Neuronal stem cell (in vitro differentiated cells): ENCODE results near the gene AUH.

ENCODE experiments used
- DNase-seq: peaks from one replicate; pipeline ENCODE4 v3.0.0-alpha.2; 2013; ENCODE audit warnings: low spot score
- H2AFZ ChIP-seq: one replicate; pipeline ENCODE4 v1.6.1; 2013; ENCODE audit warnings: mild to moderate bottlenecking, low read length, inconsistent platforms
- H2AK5ac ChIP-seq: 2 replicates; pipeline ENCODE4 v1.6.1; 2013; ENCODE audit warnings: low read depth, mild to moderate bottlenecking, inconsistent platforms, low read length, moderate library complexity, mixed read lengths
- H2BK120ac ChIP-seq: 2 replicates; pipeline ENCODE4 v1.6.1; 2013; ENCODE audit warnings: low read depth, mild to moderate bottlenecking, inconsistent platforms, low read length, moderate library complexity, mixed read lengths
- H2BK12ac ChIP-seq: one replicate; pipeline ENCODE4 v1.6.1; 2013; ENCODE audit warnings: low read length, inconsistent platforms
- H2BK15ac ChIP-seq: 2 replicates; pipeline ENCODE4 v1.6.1; 2013; ENCODE audit warnings: mild to moderate bottlenecking, low read length, inconsistent platforms, mixed read lengths
- H2BK5ac ChIP-seq: one replicate; pipeline ENCODE4 v1.6.1; 2013; ENCODE audit warnings: inconsistent platforms, mild to moderate bottlenecking, low read length, moderate library complexity
- H3K14ac ChIP-seq: one replicate; pipeline ENCODE4 v1.6.1; 2013; ENCODE audit warnings: low read length, inconsistent platforms
- H3K18ac ChIP-seq: 2 replicates; pipeline ENCODE4 v1.6.1; 2013; ENCODE audit warnings: low read length, inconsistent platforms
- H3K23ac ChIP-seq: 2 replicates; pipeline ENCODE4 v1.6.1; 2013; ENCODE audit warnings: low read depth, mild to moderate bottlenecking, mixed read lengths, low read length, inconsistent platforms; ENCODE audit not compliant: poor library complexity
- H3K27ac ChIP-seq: replicated peaks from 3 replicates; pipeline ENCODE4 v1.5.1; 2013; ENCODE audit warnings: low read length, inconsistent platforms
- H3K27me3 ChIP-seq, 3 experiments: 2 replicates each; pipeline ENCODE4 v1.6.1; 2013; ENCODE audit warnings: low read length in 3 of 3, mild to moderate bottlenecking in 2 of 3, inconsistent platforms in 1 of 3, low read depth in 1 of 3, mixed read lengths in 1 of 3, moderate library complexity in 1 of 3; ENCODE audit not compliant: control insufficient read depth in 3 of 3, insufficient read depth in 3 of 3
- H3K36me3 ChIP-seq, 2 donors: replicated peaks in 1 of 2; 2 replicates each; pipeline ENCODE4 v1.6.1; 2013; ENCODE audit warnings: low read length in 2 of 2; ENCODE audit not compliant: control insufficient read depth in 2 of 2, insufficient read depth in 2 of 2
- H3K4ac ChIP-seq: 2 replicates; pipeline ENCODE4 v1.6.1; 2013; ENCODE audit warnings: inconsistent platforms, mild to moderate bottlenecking, low read length, moderate library complexity
- H3K4me1 ChIP-seq, 2 donors: 1 replicate in 1 of 2; 2 replicates in 1 of 2; pipeline ENCODE4 v1.6.1; 2013; ENCODE audit warnings: low read length in 2 of 2, low read depth in 1 of 2; ENCODE audit not compliant: control insufficient read depth in 2 of 2, insufficient read depth in 1 of 2
- H3K4me2 ChIP-seq: one replicate; pipeline ENCODE4 v1.6.1; 2013; ENCODE audit warnings: mild to moderate bottlenecking, low read length, inconsistent platforms; ENCODE audit not compliant: insufficient read depth, poor library complexity, severe bottlenecking
- H3K4me3 ChIP-seq, 2 donors: 2 replicates each; pipeline ENCODE4 v1.5.1; 2013; ENCODE audit warnings: low read length in 2 of 2, mild to moderate bottlenecking in 2 of 2, inconsistent platforms in 1 of 2, moderate library complexity in 1 of 2
- H3K79me1 ChIP-seq: one replicate; pipeline ENCODE4 v1.6.1; 2013; ENCODE audit warnings: low read depth, mild to moderate bottlenecking, inconsistent platforms, low read length, moderate library complexity
- H3K9ac ChIP-seq: one replicate; pipeline ENCODE4 v1.6.1; 2013; ENCODE audit warnings: mild to moderate bottlenecking, low read depth, low read length, inconsistent platforms; ENCODE audit not compliant: poor library complexity
- H3K9me3 ChIP-seq, 2 donors: replicated peaks in 1 of 2; 2 replicates each; pipeline versions ENCODE3 to v1.6.1; 2013; ENCODE audit warnings: low read length in 2 of 2, mild to moderate bottlenecking in 2 of 2, inconsistent platforms in 1 of 2, low read depth in 1 of 2, mixed read lengths in 1 of 2, moderate library complexity in 1 of 2; ENCODE audit not compliant: control insufficient read depth in 2 of 2, insufficient read depth in 1 of 2
- H4K8ac ChIP-seq: one replicate; pipeline ENCODE4 v1.6.1; 2013; ENCODE audit warnings: low read depth, mild to moderate bottlenecking, inconsistent platforms, low read length, moderate library complexity
- H4K91ac ChIP-seq: one replicate; pipeline ENCODE4 v1.6.1; 2013; ENCODE audit warnings: low read length, low read depth, mild to moderate bottlenecking, inconsistent platforms; ENCODE audit not compliant: poor library complexity
- WGBS, 2 donors: extraction: QIAGEN DNeasy Blood & Tissue Kit; methylation state at CpG; one replicate each; pipeline ENCODE4 v1.1.7; 2013; ENCODE audit warnings: missing lambda C conversion rate in 2 of 2, mixed read lengths in 1 of 2; ENCODE audit not compliant: insufficient read length in 2 of 2, insufficient replicate concordance in 1 of 2; ENCODE audit errors: extremely low coverage in 2 of 2; 5-methylcytosine and 5-hydroxymethylcytosine counted together

Gene AUH

DNA sequence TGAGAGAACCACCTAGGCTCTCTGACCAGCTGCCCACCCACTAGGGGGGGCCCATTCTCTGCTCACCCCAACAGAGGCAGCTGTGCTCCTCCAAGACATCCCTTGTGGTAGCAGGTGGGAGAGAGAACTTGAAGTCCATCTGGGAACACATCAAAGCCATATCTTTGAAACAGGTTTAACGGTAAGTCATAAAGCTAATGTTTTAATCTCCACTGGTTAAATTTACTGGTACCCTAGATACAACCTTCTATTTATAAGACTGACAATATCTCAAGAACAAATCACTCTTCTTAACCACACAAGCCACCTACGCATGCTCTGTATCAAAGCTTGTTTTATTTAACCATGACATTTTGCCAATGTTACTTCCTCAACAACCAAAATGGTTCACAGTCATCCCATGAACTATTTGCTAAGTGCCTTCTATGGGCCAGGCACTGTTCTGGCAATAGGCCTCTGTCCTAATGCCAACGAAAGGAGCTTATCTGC lies 20.4 kb downstream of the AUH start:
- Histone ChIP-seq H3K36me3 (peaks cover 2 to 37% of the 10 kb centered on the region in 2 donors), H4K91ac (no peak overlapping the region), H2BK120ac (no peak overlapping the region), H3K18ac (no peak overlapping the region), H3K9ac (no peak overlapping the region), H3K4me2 (no peak overlapping the region), H3K27me3 (no peaks in the 10 kb centered on the region), H3K14ac (no peak overlapping the region), H3K27ac (no peak overlapping the region), H2AFZ (no peak overlapping the region), H3K4me1 (no peaks in the 10 kb centered on the region), H3K79me1 (no peaks in the 10 kb centered on the region), H4K8ac (no peak overlapping the region), H3K4me3 (no peak overlapping the region), H2AK5ac (no peak overlapping the region), H2BK15ac (no peak overlapping the region), H2BK12ac (no peak overlapping the region), H3K23ac (no peak overlapping the region), H3K4ac (no peak overlapping the region), H3K9me3 (peaks cover 2 to 6% of the 10 kb centered on the region in 2 donors), H2BK5ac (no peak overlapping the region)
- no peak for DNase-seq
- WGBS, 2 donors = no CpG with 5 or more reads among the region's 3 CpGs

- WGBS, 2 donors = no CpG with 5 or more reads among the region's 1 CpG
- no peak overlapping the region for H2BK120ac ChIP-seq
- H3K23ac ChIP-seq = no peak overlapping the region
- H3K4ac ChIP-seq = no peak overlapping the region
- no peak overlapping the region for H2BK12ac ChIP-seq
- H4K91ac ChIP-seq = no peak overlapping the region
- H2AK5ac ChIP-seq = no peak overlapping the region
- H3K9me3 ChIP-seq = peaks cover 2 to 6% of the 10 kb centered on the region in 2 donors
- no peaks in the 10 kb centered on the region for H3K79me1 ChIP-seq
- DNase-seq = no peak
- H2AFZ ChIP-seq = no peak overlapping the region
- no peak overlapping the region for H3K9ac ChIP-seq
- no peak overlapping the region for H3K18ac ChIP-seq
- no peak overlapping the region for H2BK5ac ChIP-seq
- H3K14ac ChIP-seq = no peak overlapping the region
- no peak overlapping the region for H3K4me2 ChIP-seq
- no peaks in the 10 kb centered on the region for H3K4me1 ChIP-seq
- peaks cover 2 to 37% of the 10 kb centered on the region in 2 donors for H3K36me3 ChIP-seq
- no peak overlapping the region for H3K27ac ChIP-seq
- no peaks in the 10 kb centered on the region for H3K27me3 ChIP-seq
- H2BK15ac ChIP-seq = no peak overlapping the region
- H4K8ac ChIP-seq = no peak overlapping the region
- H3K4me3 ChIP-seq = no peak overlapping the region
Observed at GRCh38 chr9:91340395-91340967, 21.2 kb downstream of the AUH start.

DNA sequence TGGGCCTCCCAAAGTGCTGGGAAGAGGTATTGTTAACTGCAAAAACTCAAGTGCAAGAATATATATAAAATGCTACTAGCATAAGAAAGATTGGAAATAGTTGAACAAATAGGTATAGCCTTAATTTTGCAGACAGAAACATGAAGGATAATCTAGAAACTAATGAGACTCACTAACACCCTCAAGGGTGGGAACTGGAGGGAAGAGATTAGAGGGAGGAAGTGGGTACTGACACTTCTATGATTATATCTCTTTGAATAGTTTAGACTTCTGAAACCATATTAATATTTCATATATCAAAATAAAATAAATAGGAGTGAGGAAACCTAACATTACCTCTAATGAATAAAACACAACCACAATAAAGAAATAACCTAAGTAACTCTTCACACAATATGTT lies 23.0 kb downstream of the AUH start:
- Histone ChIP-seq H4K91ac (no peak overlapping the region), H2BK12ac (no peak overlapping the region), H3K4me2 (no peak overlapping the region), H2BK5ac (no peak overlapping the region), H3K9ac (no peak overlapping the region), H3K18ac (no peak overlapping the region), H2BK120ac (no peak overlapping the region), H3K4me3 (no peak overlapping the region), H4K8ac (no peak overlapping the region), H3K4me1 (peaks cover 1 to 2% of the 10 kb centered on the region in 2 donors), H3K27me3 (no peaks in the 10 kb centered on the region), H2BK15ac (no peak overlapping the region), H2AK5ac (no peak overlapping the region), H3K27ac (no peak overlapping the region), H3K79me1 (no peaks in the 10 kb centered on the region), H3K4ac (no peak overlapping the region), H3K36me3 (peaks cover 2 to 37% of the 10 kb centered on the region in 2 donors), H3K23ac (no peak overlapping the region), H3K14ac (no peak overlapping the region), H2AFZ (no peak overlapping the region), H3K9me3 (peaks cover 2 to 6% of the 10 kb centered on the region in 2 donors)
- DNase-seq = no peak

- Histone ChIP-seq H4K8ac (no peak overlapping the region), H3K79me1 (no peaks in the 10 kb centered on the region), H3K4me2 (no peak overlapping the region), H2BK120ac (no peak overlapping the region), H3K18ac (no peak overlapping the region), H3K14ac (no peak overlapping the region), H3K36me3 (peaks cover 4 to 25% of the 10 kb centered on the region in 2 donors), H3K4ac (no peak overlapping the region), H3K9ac (no peak overlapping the region), H2AK5ac (no peak overlapping the region), H4K91ac (no peak overlapping the region), H3K27ac (no peak overlapping the region), H2AFZ (no peak overlapping the region), H2BK5ac (no peak overlapping the region), H2BK12ac (no peak overlapping the region), H3K23ac (no peak overlapping the region), H3K9me3 (no peaks in the 10 kb centered on the region), H3K27me3 (no peaks in the 10 kb centered on the region), H3K4me1 (peaks cover 1 to 2% of the 10 kb centered on the region in 2 donors), H2BK15ac (no peak overlapping the region), H3K4me3 (no peak overlapping the region)
- DNase-seq = no peak
- WGBS, 2 donors = no CpG with 5 or more reads among the region's 1 CpG
Observed at GRCh38 chr9:91336786-91337185, 24.9 kb downstream of the AUH start.
